Measurements from ENCODE around the gene DDT. TPM values are rescaled to one million over a fixed set of nuclear protein-coding genes. Genes with fewer than 3 reads are reported as not detected.
A peak's percentile ranks its signal among the peaks of the same experiment; 100 is the strongest.
"Not testable (repeated sequence)": the region's sequence is repeated elsewhere in the genome, so short reads cannot be mapped to it uniquely, and the experiment has no call there.

Gene DDT
- total and polyA plus RNA-seq, 3 experiments from 2014 or later: 84.5 to 109 (median 88.2) TPM

GRCh38 chr22:24002851-24003250 lies 28.6 kb upstream of the DDT start:
- no peak for DNase-seq
- H3K4me1 ChIP-seq (ENCODE audit: insufficient read depth, low read length): no peaks in the 10 kb centered on the region
- H3K27me3 ChIP-seq (ENCODE audit: insufficient read depth, low read length, poor library complexity, severe bottlenecking): no peaks in the 10 kb centered on the region
- H3K4me3 ChIP-seq (ENCODE audit: low read length): no peak overlapping the region
- no peak overlapping the region for H3K27ac ChIP-seq (ENCODE audit: low read depth, low read length)
- ChIA-PET CTCF (no interaction called here), POLR2A (no interaction called here)
- no peaks in the 10 kb centered on the region for H3K36me3 Mint-ChIP-seq
- peaks cover 0 to 1% (median 0%) of the 10 kb centered on the region in 3 donors for H3K4me1 Mint-ChIP-seq
- no peak overlapping the region for H3K27ac Mint-ChIP-seq
- no peaks in the 10 kb centered on the region for H3K36me3 ChIP-seq (ENCODE audit: insufficient read depth, low read length)
- no peaks in the 10 kb centered on the region for H3K9me3 Mint-ChIP-seq
- no peaks in the 10 kb centered on the region for H3K9me3 ChIP-seq (ENCODE audit: low read length)
- peaks cover 4 to 24% of the 10 kb centered on the region in 2 donors for H3K27me3 Mint-ChIP-seq
- no peak overlapping the region for H3K4me3 Mint-ChIP-seq

- no peaks in the 10 kb centered on the region for H3K4me1 ChIP-seq (ENCODE audit: insufficient read depth, low read length)
- H3K36me3 ChIP-seq (ENCODE audit: insufficient read depth, low read length): no peaks in the 10 kb centered on the region
- POLR2A ChIA-PET: no interaction called here
- Mint-ChIP-seq H3K27me3 (peaks cover 4 to 24% of the 10 kb centered on the region in 2 donors), H3K27ac (no peak overlapping the region), H3K36me3 (no peaks in the 10 kb centered on the region), H3K9me3 (no peaks in the 10 kb centered on the region), H3K4me1 (peaks cover 0 to 5% (median 0%) of the 10 kb centered on the region in 3 donors), H3K4me3 (no peak overlapping the region)
- no peaks in the 10 kb centered on the region for H3K9me3 ChIP-seq (ENCODE audit: low read length)
- no peak overlapping the region for H3K27ac ChIP-seq (ENCODE audit: low read depth, low read length)
- H3K27me3 ChIP-seq (ENCODE audit: insufficient read depth, low read length, poor library complexity, severe bottlenecking): no peaks in the 10 kb centered on the region
- H3K4me3 ChIP-seq (ENCODE audit: low read length): no peak overlapping the region
- CTCF ChIA-PET: no interaction called here
- DNase-seq: no peak
Observed at GRCh38 chr22:24002272-24002671, 28.0 kb upstream of the DDT start.

- no peaks in the 10 kb centered on the region for H3K36me3 Mint-ChIP-seq
- peaks cover 0 to 5% (median 0%) of the 10 kb centered on the region in 3 donors for H3K4me1 Mint-ChIP-seq
Observed at GRCh38 chr22:24001314-24001713, 27.1 kb upstream of the DDT start.

GRCh38 chr22:23999779-24000178 lies 25.5 kb upstream of the DDT start:
- H3K27ac ChIP-seq (ENCODE audit: low read depth, low read length); DNase-seq; H3K4me3 ChIP-seq (ENCODE audit: low read length); H3K4me1 Mint-ChIP-seq; H3K27me3 ChIP-seq (ENCODE audit: insufficient read depth, low read length, poor library complexity, severe bottlenecking); CTCF ChIA-PET; H3K9me3 Mint-ChIP-seq; H3K36me3 Mint-ChIP-seq; H3K9me3 ChIP-seq (ENCODE audit: low read length); H3K36me3 ChIP-seq (ENCODE audit: insufficient read depth, low read length); H3K4me1 ChIP-seq (ENCODE audit: insufficient read depth, low read length); POLR2A ChIA-PET; H3K4me3 Mint-ChIP-seq: not testable (repeated sequence)
- peak overlapping the region in 1 of 8 donors; percentile 12 for H3K27ac Mint-ChIP-seq
- H3K27me3 Mint-ChIP-seq: peaks cover 4 to 24% of the 10 kb centered on the region in 2 donors

More at GRCh38 chr22:24001314-24001713, 27.1 kb upstream of the DDT start:
- no peaks in the 10 kb centered on the region for H3K4me1 ChIP-seq (ENCODE audit: insufficient read depth, low read length)
- H3K4me3 Mint-ChIP-seq: no peak overlapping the region
- H3K27me3 Mint-ChIP-seq: peaks cover 4 to 24% of the 10 kb centered on the region in 2 donors
- no peak for DNase-seq
- H3K36me3 ChIP-seq (ENCODE audit: insufficient read depth, low read length): no peaks in the 10 kb centered on the region
- ChIA-PET POLR2A (no interaction called here), CTCF (no interaction called here)
- no peaks in the 10 kb centered on the region for H3K27me3 ChIP-seq (ENCODE audit: insufficient read depth, low read length, poor library complexity, severe bottlenecking)
- no peak overlapping the region for H3K4me3 ChIP-seq (ENCODE audit: low read length)
- H3K9me3 ChIP-seq (ENCODE audit: low read length): no peaks in the 10 kb centered on the region
- H3K9me3 Mint-ChIP-seq: no peaks in the 10 kb centered on the region
- H3K27ac Mint-ChIP-seq: peak overlapping the region in 1 of 8 donors; percentile 18
- no peak overlapping the region for H3K27ac ChIP-seq (ENCODE audit: low read depth, low read length)

GRCh38 chr22:23997092-23997491 lies 22.9 kb upstream of the DDT start:
- POLR2A ChIA-PET: no interaction called here
- no peaks in the 10 kb centered on the region for H3K27me3 ChIP-seq (ENCODE audit: insufficient read depth, low read length, poor library complexity, severe bottlenecking)
- CTCF ChIA-PET: no interaction called here
- Mint-ChIP-seq H3K4me3 (no peak overlapping the region), H3K4me1 (peaks cover 0 to 5% (median 0%) of the 10 kb centered on the region in 3 donors), H3K27ac (no peak overlapping the region), H3K36me3 (no peaks in the 10 kb centered on the region), H3K27me3 (peaks cover 4 to 12% of the 10 kb centered on the region in 2 donors), H3K9me3 (no peaks in the 10 kb centered on the region)
- no peak overlapping the region for H3K27ac ChIP-seq (ENCODE audit: low read depth, low read length)
- H3K36me3 ChIP-seq (ENCODE audit: insufficient read depth, low read length): no peaks in the 10 kb centered on the region
- DNase-seq: no peak
- no peaks in the 10 kb centered on the region for H3K4me1 ChIP-seq (ENCODE audit: insufficient read depth, low read length)
- H3K4me3 ChIP-seq (ENCODE audit: low read length): no peak overlapping the region
- H3K9me3 ChIP-seq (ENCODE audit: low read length): no peaks in the 10 kb centered on the region

- H3K4me1 ChIP-seq (ENCODE audit: insufficient read depth, low read length); H3K27me3 ChIP-seq (ENCODE audit: insufficient read depth, low read length, poor library complexity, severe bottlenecking); H3K4me1 Mint-ChIP-seq; H3K27me3 Mint-ChIP-seq; DNase-seq; H3K9me3 Mint-ChIP-seq; H3K9me3 ChIP-seq (ENCODE audit: low read length); H3K4me3 ChIP-seq (ENCODE audit: low read length); H3K27ac ChIP-seq (ENCODE audit: low read depth, low read length); H3K36me3 ChIP-seq (ENCODE audit: insufficient read depth, low read length); POLR2A ChIA-PET; H3K36me3 Mint-ChIP-seq; H3K27ac Mint-ChIP-seq; CTCF ChIA-PET: not testable (repeated sequence)
- peak overlapping the region in 1 of 7 donors; percentile 40 for H3K4me3 Mint-ChIP-seq
Observed at GRCh38 chr22:23993581-23994177, 19.4 kb upstream of the DDT start.

- H3K36me3 Mint-ChIP-seq; POLR2A ChIA-PET; H3K4me3 ChIP-seq (ENCODE audit: low read length); H3K4me1 Mint-ChIP-seq; H3K36me3 ChIP-seq (ENCODE audit: insufficient read depth, low read length); DNase-seq; H3K9me3 ChIP-seq (ENCODE audit: low read length); H3K27me3 ChIP-seq (ENCODE audit: insufficient read depth, low read length, poor library complexity, severe bottlenecking); H3K4me1 ChIP-seq (ENCODE audit: insufficient read depth, low read length); H3K27me3 Mint-ChIP-seq; H3K27ac ChIP-seq (ENCODE audit: low read depth, low read length); CTCF ChIA-PET; H3K4me3 Mint-ChIP-seq; H3K9me3 Mint-ChIP-seq: not testable (repeated sequence)
- peak overlapping the region in 3 of 8 donors; percentile 14 to 71 (median 56) for H3K27ac Mint-ChIP-seq
Observed at GRCh38 chr22:23993080-23993479, 18.8 kb upstream of the DDT start.

- CTCF ChIA-PET; H3K36me3 ChIP-seq (ENCODE audit: insufficient read depth, low read length); H3K9me3 Mint-ChIP-seq; H3K36me3 Mint-ChIP-seq; H3K4me3 Mint-ChIP-seq; H3K27ac ChIP-seq (ENCODE audit: low read depth, low read length); H3K4me1 ChIP-seq (ENCODE audit: insufficient read depth, low read length); H3K27me3 Mint-ChIP-seq; H3K4me3 ChIP-seq (ENCODE audit: low read length); H3K9me3 ChIP-seq (ENCODE audit: low read length); H3K27me3 ChIP-seq (ENCODE audit: insufficient read depth, low read length, poor library complexity, severe bottlenecking); H3K4me1 Mint-ChIP-seq; POLR2A ChIA-PET; DNase-seq; H3K27ac Mint-ChIP-seq: not testable (repeated sequence)
Observed at GRCh38 chr22:23989583-23990244, 15.5 kb upstream of the DDT start.

Data from CD8-positive, alpha-beta memory T cell (primary cell).